HepG2 (cell line): ENCODE measurements around the gene HTR3B. TPM values are rescaled to one million over a fixed set of nuclear protein-coding genes. Genes with fewer than 3 reads are reported as not detected.

ENCODE experiments used
- ATAC-seq: fragments of 200-7000 bp; cut with Tn5 transposase; 3 replicates; pipeline ENCODE4 v1.9.1; 2020; ENCODE audit warnings: mild to moderate bottlenecking, moderate library complexity
- BruUV-seq: library from RNA; stranded (reverse); fragments of 400-500 nt; replicated peaks from 2 replicates; lab custom pipeline; 2021; lab: Mats Ljungman, UMichigan
- CTCF ChIA-PET: fragments of 300-600 bp; formaldehyde crosslinking; extraction: SDS; loops from one replicate; lab custom pipeline; 2021; ENCODE audit warnings: low total read pairs, inconsistent platforms, low intra/inter-chr PET ratio; lab: Yijun Ruan, JAX
- POLR2A ChIA-PET: fragments of 350-600 bp; sonication (Branson Sonifier 250); formaldehyde crosslinking; loops from one replicate; lab custom pipeline; 2020; ENCODE audit warnings: antibody characterized with exemption, inconsistent platforms; lab: Yijun Ruan, JAX
- DNase-seq: peaks from one replicate; pipeline ENCODE4 v3.0.0-alpha.2; 2015; ENCODE audit warnings: low spot score
- FAIRE-seq: peaks from 3 replicates; lab custom pipeline; 2011; peaks lifted over from hg19 to GRCh38; lab: Jason Lieb, UNC
- H2AFZ ChIP-seq: one replicate; pipeline ENCODE4 v1.6.1; 2011; ENCODE audit warnings: low read length, inconsistent platforms
- H3K27ac ChIP-seq: fragments of 300-600 bp; 3 replicates; pipeline ENCODE4 v1.8.0; 2011; ENCODE audit warnings: mixed run types, mild to moderate bottlenecking, mixed read lengths, low read length, inconsistent platforms; ENCODE audit not compliant: insufficient read depth; ENCODE audit errors: extremely low read length
- H3K27me3 ChIP-seq, 2 experiments: fragments of 200-600 bp in 1 of 2; 2 replicates in 1 of 2; 3 replicates in 1 of 2; pipeline versions ENCODE4 v1.6.0 to v1.8.0; 2011; ENCODE audit warnings: low read length in 2 of 2, mild to moderate bottlenecking in 2 of 2, moderate library complexity in 2 of 2, inconsistent platforms in 1 of 2; ENCODE audit not compliant: insufficient read depth in 2 of 2, control insufficient read depth in 1 of 2
- H3K36me3 ChIP-seq, 2 experiments: fragments of 200-600 bp in 1 of 2; replicated peaks in 1 of 2; 2 replicates in 1 of 2; 3 replicates in 1 of 2; pipeline versions ENCODE4 v1.5.1 to v1.8.0; 2011; ENCODE audit warnings: low read length in 2 of 2, inconsistent platforms in 1 of 2; ENCODE audit not compliant: insufficient read depth in 2 of 2, control insufficient read depth in 1 of 2
- H3K4me1 ChIP-seq: 2 replicates; pipeline ENCODE4 v1.5.1; 2012; ENCODE audit warnings: low read length, inconsistent platforms; ENCODE audit not compliant: insufficient read depth
- H3K4me2 ChIP-seq: 2 replicates; pipeline ENCODE4 v1.6.0; 2011; ENCODE audit warnings: low read depth, low read length, inconsistent platforms
- H3K4me3 ChIP-seq, 3 experiments: fragments of 200-600 bp in 1 of 3; sonication (generic), shearing (Covaris generic) in 1 of 3; replicated peaks in 1 of 3; 2 replicates each; pipeline ENCODE4 v1.5.1; 2011 to 2016; ENCODE audit warnings: low read length in 3 of 3, inconsistent platforms in 2 of 3, low read depth in 2 of 3, mild to moderate bottlenecking in 2 of 3, control low read depth in 1 of 3, mixed read lengths in 1 of 3; ENCODE audit not compliant: insufficient read depth in 1 of 3
- H3K79me2 ChIP-seq: one replicate; pipeline ENCODE4 v1.6.1; 2011; ENCODE audit warnings: low read length, inconsistent platforms; ENCODE audit not compliant: insufficient read depth
- H3K9ac ChIP-seq: 2 replicates; pipeline ENCODE4 v1.6.0; 2011; ENCODE audit warnings: mild to moderate bottlenecking, low read depth, low read length, inconsistent platforms; ENCODE audit not compliant: insufficient read depth
- H3K9me3 ChIP-seq: 2 replicates; pipeline ENCODE4 v1.5.1; 2012; ENCODE audit warnings: mild to moderate bottlenecking, low read length
- H4K20me1 ChIP-seq: 2 replicates; pipeline ENCODE4 v1.6.0; 2011; ENCODE audit warnings: inconsistent platforms, mild to moderate bottlenecking, low read length, moderate library complexity; ENCODE audit not compliant: insufficient read depth
- BHLHE40 ChIP-seq: IDR thresholded peaks from 2 replicates; pipeline ENCODE4 v1.6.1; 2011; ENCODE audit warnings: low read length, improper control_type of control experiment
- CBFB ChIP-seq: sonication (generic); formaldehyde crosslinking; IDR thresholded peaks from 2 replicates; pipeline ENCODE4 v1.4.0; 2020; ENCODE audit warnings: missing genetic modification reagents
- FOXO1 ChIP-seq: sonication (generic); formaldehyde crosslinking; IDR thresholded peaks from 2 replicates; pipeline ENCODE4 v1.4.0; 2020; ENCODE audit warnings: missing genetic modification reagents
- HNF4A ChIP-seq: sonication (generic); formaldehyde crosslinking; IDR thresholded peaks from 2 replicates; pipeline ENCODE4 v1.4.0; 2020; ENCODE audit warnings: missing genetic modification reagents
- HNRNPH1 ChIP-seq: fragments of 200-400 bp; formaldehyde crosslinking; optimal IDR thresholded peaks from 2 replicates; pipeline ENCODE3; 2017; ENCODE audit warnings: mild to moderate bottlenecking, low read depth, low read length
- HOXA3 ChIP-seq: sonication (generic); formaldehyde crosslinking; IDR thresholded peaks from 2 replicates; pipeline ENCODE4 v1.5.0; 2020; ENCODE audit warnings: missing genetic modification reagents
- PHB2 ChIP-seq: fragments of 450-650 bp; IDR thresholded peaks from 2 replicates; pipeline ENCODE4 v1.6.1; 2018; ENCODE audit not compliant: partially characterized antibody
- STAT6 ChIP-seq: sonication (generic); formaldehyde crosslinking; IDR thresholded peaks from 2 replicates; pipeline ENCODE4 v1.4.0; 2020; ENCODE audit warnings: missing genetic modification reagents, mild to moderate bottlenecking, borderline replicate concordance
- SUZ12 ChIP-seq: fragments of 150-350 bp; IDR thresholded peaks from 2 replicates; pipeline ENCODE4 v1.6.1; 2014; ENCODE audit warnings: low read depth, low read length
- YEATS2 ChIP-seq: sonication (generic); formaldehyde crosslinking; IDR thresholded peaks from 2 replicates; pipeline ENCODE4 v1.4.0; 2020; ENCODE audit warnings: missing genetic modification reagents, borderline replicate concordance
- ZNF251 ChIP-seq: sonication (generic); formaldehyde crosslinking; IDR thresholded peaks from 2 replicates; pipeline ENCODE4 v1.9.0; 2021; ENCODE audit warnings: mild to moderate bottlenecking, missing genetic modification reagents
- ZNF276 ChIP-seq: sonication (generic); formaldehyde crosslinking; IDR thresholded peaks from 2 replicates; pipeline ENCODE4 v1.4.0; 2020; ENCODE audit warnings: mild to moderate bottlenecking, low read depth, missing genetic modification reagents
- ZNF501 ChIP-seq: sonication (generic); formaldehyde crosslinking; IDR thresholded peaks from 2 replicates; pipeline ENCODE4 v1.5.1; 2020; ENCODE audit warnings: mild to moderate bottlenecking, moderate library complexity, missing genetic modification reagents
- ZNF512 ChIP-seq: sonication (generic); formaldehyde crosslinking; IDR thresholded peaks from 2 replicates; pipeline ENCODE4 v1.4.0; 2020; ENCODE audit warnings: mild to moderate bottlenecking, missing genetic modification reagents
- ZNF543 ChIP-seq: sonication (generic); formaldehyde crosslinking; IDR thresholded peaks from 2 replicates; pipeline ENCODE4 v1.4.0; 2020; ENCODE audit warnings: mild to moderate bottlenecking, missing genetic modification reagents
- ZNF549 ChIP-seq: sonication (generic); formaldehyde crosslinking; IDR thresholded peaks from 2 replicates; pipeline ENCODE4 v1.5.0; 2020; ENCODE audit warnings: missing genetic modification reagents
- ZNF550 ChIP-seq: sonication (generic); formaldehyde crosslinking; IDR thresholded peaks from 2 replicates; pipeline ENCODE4 v1.4.0; 2020; ENCODE audit warnings: mild to moderate bottlenecking, missing genetic modification reagents, borderline replicate concordance
- ZNF878 ChIP-seq: sonication (generic); formaldehyde crosslinking; IDR thresholded peaks from 2 replicates; pipeline ENCODE4 v1.8.1; 2023; ENCODE audit warnings: mild to moderate bottlenecking, missing genetic modification reagents, moderate library complexity
- WGBS: methylation state at CpG from one replicate; pipeline ENCODE4 v1.1.6; 2017; ENCODE audit warnings: low lambda C conversion rate; 5-methylcytosine and 5-hydroxymethylcytosine counted together
- in situ Hi-C: cut with HindIII; loops from 2 replicates; pipeline ENCODE4 v1.10.0; 2017; ENCODE audit warnings: low pct_unique_long_range_greater_than_20kb; ENCODE audit not compliant: extremely low pct_ligation_motif_present
- intact Hi-C: fragments of 100-400 bp; cut with micrococcal nuclease; formaldehyde crosslinking; loops from one replicate; pipeline ENCODE4 v1.10.0; 2022; ENCODE audit not compliant: unreplicated experiment
- polyA plus RNA-seq, 8 experiments: library from polyadenylated mRNA; depleted of rRNA in 3 of 8; stranded (reverse) in 7 of 8; unstranded in 1 of 8; fragments of >200 nt; fragmentation: Illumina TruSeq in 4 of 8; extraction: Trizol in 4 of 8; gene quantifications; 2 replicates each; pipeline versions ENCODE4 v1.2.1 to v1.2.3, GENCODE V29; 2011 to 2016; ENCODE audit warnings: low read depth in 4 of 8, missing spikeins in 1 of 8, mixed read lengths in 1 of 8; ENCODE audit not compliant: insufficient read depth in 1 of 8
- total RNA-seq, 5 experiments: library from RNA; depleted of rRNA; stranded (reverse); fragments of >200 nt; fragmentation: Illumina TruSeq; extraction: Trizol; gene quantifications; 2 replicates each; pipeline ENCODE4 v1.2.3, GENCODE V29; 2016; ENCODE audit warnings: low read depth in 1 of 5

Gene HTR3B
- total and polyA plus RNA-seq, 2 of the 13 experiments (the other 11 are each of a cell fraction or from before 2014, with no cell fraction given) = 0.09 to 1.7 TPM

GRCh38 chr11:113873236-113873626 is 31.4 kb upstream of the HTR3B start:
- Histone ChIP-seq H3K9ac (peak overlapping the region; percentile 26; the same call in 1 of the 2 replicates), H2AFZ (no peak overlapping the region), H3K4me1 (peaks cover 59% of the 10 kb centered on the region), H3K4me3 (no peak overlapping the region), H3K4me2 (peak overlapping the region; percentile 59), H3K27ac (no peak overlapping the region), H3K79me2 (peaks cover 10% of the 10 kb centered on the region), H3K9me3 (no peaks in the 10 kb centered on the region), H4K20me1 (no peaks in the 10 kb centered on the region), H3K36me3 (no peaks in the 10 kb centered on the region; a peak in 1 of 5 replicates), H3K27me3 (no peaks in the 10 kb centered on the region; a peak in 1 of 5 replicates)
- 90% methylated on average over 5 of the region's 5 CpGs for WGBS
- ChIA-PET POLR2A (interaction anchor here (0.7 kb wide), 1 partner anchor 549 kb away, joined by 3 read pairs; no protein-coding TSS in a partner anchor), CTCF (no interaction called here)
- DNase-seq = no peak
- FAIRE-seq = no peak
- in situ Hi-C loops = no loop called here
- ATAC-seq = no peak
- BruUV-seq = no TSS peak
- intact Hi-C loops = loop anchor here (5.0 kb wide), 1 partner anchor 66 kb away; no protein-coding TSS in a partner anchor
- TF ChIP-seq ZNF550 (no peak), SUZ12 (no peak), BHLHE40 (no peak), ZNF276 (no peak), ZNF543 (CRISPR knock-in tag) (no peak), PHB2 (no peak), STAT6 (no peak), CBFB (no peak), ZNF512 (CRISPR knock-in tag) (no peak), ZNF501 (CRISPR knock-in tag) (no peak), YEATS2 (CRISPR knock-in tag) (no peak), HNF4A (no peak), HNRNPH1 (no peak), ZNF878 (CRISPR knock-in tag) (no peak), HOXA3 (CRISPR knock-in tag) (no peak), ZNF251 (CRISPR knock-in tag) (no peak), FOXO1 (CRISPR knock-in tag) (no peak), ZNF549 (no peak)
